HepG2 (cell line): ENCODE data around the gene FUOM. TPM values are rescaled to one million over a fixed set of nuclear protein-coding genes. Genes with fewer than 3 reads are reported as not detected.
A peak's percentile ranks its signal among the peaks of the same experiment; 100 is the strongest.

ENCODE experiments used
- DDIT3 ChIP-seq: sonication (generic); formaldehyde crosslinking; IDR thresholded peaks from 2 replicates; pipeline ENCODE4 v1.4.0; 2020; ENCODE audit warnings: mild to moderate bottlenecking, missing genetic modification reagents
- HMG20A ChIP-seq: IDR thresholded peaks from 2 replicates; pipeline ENCODE4 v1.6.1; 2016; ENCODE audit warnings: borderline replicate concordance
- MBNL3 ChIP-seq: fragments of 250-450 bp; sonication (Bioruptor Pico); conservative IDR thresholded peaks from 2 replicates; pipeline ENCODE4 v1.8.0; 2022; ENCODE audit warnings: mild to moderate bottlenecking, inconsistent platforms
- POLR2AphosphoS5 ChIP-seq: IDR thresholded peaks from 2 replicates; pipeline ENCODE4 v1.6.1; 2012; ENCODE audit warnings: low read depth, low read length
- REL ChIP-seq: sonication (generic); formaldehyde crosslinking; conservative IDR thresholded peaks from 2 replicates; pipeline ENCODE4 v1.8.0; 2022; ENCODE audit warnings: mild to moderate bottlenecking, missing genetic modification reagents, moderate library complexity
- SALL1 ChIP-seq: sonication (generic); formaldehyde crosslinking; IDR thresholded peaks from 2 replicates; pipeline ENCODE4 v1.8.0; 2022; ENCODE audit warnings: mild to moderate bottlenecking, missing genetic modification reagents
- SIX1 ChIP-seq: sonication (generic); formaldehyde crosslinking; IDR thresholded peaks from 2 replicates; pipeline ENCODE4 v1.4.0; 2020; ENCODE audit warnings: missing genetic modification reagents, borderline replicate concordance
- ZBTB3 ChIP-seq: sonication (generic); formaldehyde crosslinking; IDR thresholded peaks from 2 replicates; pipeline ENCODE4 v1.4.0; 2020; ENCODE audit warnings: low read depth, mild to moderate bottlenecking, moderate library complexity, missing genetic modification reagents, borderline replicate concordance
- ZNF10 ChIP-seq: sonication (generic); formaldehyde crosslinking; IDR thresholded peaks from 2 replicates; pipeline ENCODE4 v1.4.0; 2020; ENCODE audit warnings: mild to moderate bottlenecking, low read depth, missing genetic modification reagents, borderline replicate concordance
- ZNF281 ChIP-seq: sonication (generic); formaldehyde crosslinking; IDR thresholded peaks from 2 replicates; pipeline ENCODE4 v1.4.0; 2020; ENCODE audit warnings: missing genetic modification reagents, borderline replicate concordance
- ZNF282 ChIP-seq: fragments of 450-650 bp; IDR thresholded peaks from 2 replicates; pipeline ENCODE4 v1.6.1; 2018; ENCODE audit not compliant: partially characterized antibody
- ZNF7 ChIP-seq: IDR thresholded peaks from 2 replicates; pipeline ENCODE4 v1.6.1; 2016; ENCODE audit warnings: missing biosample characterization, missing genetic modification reagents
- ZNF772 ChIP-seq: sonication (generic); formaldehyde crosslinking; IDR thresholded peaks from 2 replicates; pipeline ENCODE4 v1.5.0; 2020; ENCODE audit warnings: mild to moderate bottlenecking, missing genetic modification reagents
- ZNF773 ChIP-seq: sonication (generic); formaldehyde crosslinking; IDR thresholded peaks from 2 replicates; pipeline ENCODE4 v1.4.0; 2020; ENCODE audit warnings: missing genetic modification reagents, borderline replicate concordance
- polyA plus RNA-seq, 8 experiments: library from polyadenylated mRNA; depleted of rRNA in 3 of 8; stranded (reverse) in 7 of 8; unstranded in 1 of 8; fragments of >200 nt; fragmentation: Illumina TruSeq in 4 of 8; extraction: Trizol in 4 of 8; gene quantifications; 2 replicates each; pipeline versions ENCODE4 v1.2.1 to v1.2.3, GENCODE V29; 2011 to 2016; ENCODE audit warnings: low read depth in 4 of 8, missing spikeins in 1 of 8, mixed read lengths in 1 of 8; ENCODE audit not compliant: insufficient read depth in 1 of 8
- total RNA-seq, 5 experiments: library from RNA; depleted of rRNA; stranded (reverse); fragments of >200 nt; fragmentation: Illumina TruSeq; extraction: Trizol; gene quantifications; 2 replicates each; pipeline ENCODE4 v1.2.3, GENCODE V29; 2016; ENCODE audit warnings: low read depth in 1 of 5

FUOM gene
- total and polyA plus RNA-seq, 2 of the 13 experiments (the other 11 are each of a cell fraction or from before 2014, with no cell fraction given), result 27.5 to 60.4 TPM

- TF ChIP-seq ZNF281 (CRISPR knock-in tag) (no peak), DDIT3 (CRISPR knock-in tag) (no peak), ZNF282 (no peak), ZNF10 (CRISPR knock-in tag) (no peak), REL (CRISPR knock-in tag) (no peak), ZNF7 (CRISPR knock-in tag) (no peak), ZBTB3 (CRISPR knock-in tag) (no peak), ZNF773 (CRISPR knock-in tag) (no peak), SALL1 (CRISPR knock-in tag) (peak; percentile 47; the same call in 1 of the 2 replicates), POLR2AphosphoS5 (no peak), ZNF772 (CRISPR knock-in tag) (no peak), MBNL3 (CRISPR knock-in tag) (no peak), HMG20A (CRISPR knock-in tag) (no peak), SIX1 (CRISPR knock-in tag) (no peak)
These were observed 28.2 kb downstream of the FUOM start (continued) for GRCh38 chr10:133329491-133330202.
